H7 (cell line): ENCODE results near the gene NTF3. TPM values are rescaled to one million over a fixed set of nuclear protein-coding genes. Genes with fewer than 3 reads are reported as not detected.
A peak's percentile ranks its signal among the peaks of the same experiment; 100 is the strongest.

Experiments used
- DNase-seq: peaks from one replicate; pipeline ENCODE4 v3.0.0; 2012
- H3K27me3 ChIP-seq: 2 replicates; pipeline ENCODE4 v1.6.0; 2011; ENCODE audit warnings: mild to moderate bottlenecking, low read length; ENCODE audit not compliant: control insufficient read depth, insufficient read depth
- H3K36me3 ChIP-seq: replicated peaks from 2 replicates; pipeline ENCODE4 v1.5.1; 2011; ENCODE audit warnings: low read length; ENCODE audit not compliant: control insufficient read depth, insufficient read depth
- H3K4me3 ChIP-seq: 2 replicates; pipeline ENCODE4 v1.5.1; 2011; ENCODE audit warnings: low read depth, mild to moderate bottlenecking, control low read depth, low read length, moderate library complexity; ENCODE audit not compliant: insufficient read depth
- total RNA-seq: library from RNA; depleted of rRNA; stranded (reverse); fragments of >200 nt; shearing (Covaris generic); gene quantifications from 2 replicates; pipeline ENCODE4 v1.2.3, GENCODE V29; 2014

NTF3 gene
- total RNA-seq, 1 experiment from 2014 or later = 0.90 TPM

DNA sequence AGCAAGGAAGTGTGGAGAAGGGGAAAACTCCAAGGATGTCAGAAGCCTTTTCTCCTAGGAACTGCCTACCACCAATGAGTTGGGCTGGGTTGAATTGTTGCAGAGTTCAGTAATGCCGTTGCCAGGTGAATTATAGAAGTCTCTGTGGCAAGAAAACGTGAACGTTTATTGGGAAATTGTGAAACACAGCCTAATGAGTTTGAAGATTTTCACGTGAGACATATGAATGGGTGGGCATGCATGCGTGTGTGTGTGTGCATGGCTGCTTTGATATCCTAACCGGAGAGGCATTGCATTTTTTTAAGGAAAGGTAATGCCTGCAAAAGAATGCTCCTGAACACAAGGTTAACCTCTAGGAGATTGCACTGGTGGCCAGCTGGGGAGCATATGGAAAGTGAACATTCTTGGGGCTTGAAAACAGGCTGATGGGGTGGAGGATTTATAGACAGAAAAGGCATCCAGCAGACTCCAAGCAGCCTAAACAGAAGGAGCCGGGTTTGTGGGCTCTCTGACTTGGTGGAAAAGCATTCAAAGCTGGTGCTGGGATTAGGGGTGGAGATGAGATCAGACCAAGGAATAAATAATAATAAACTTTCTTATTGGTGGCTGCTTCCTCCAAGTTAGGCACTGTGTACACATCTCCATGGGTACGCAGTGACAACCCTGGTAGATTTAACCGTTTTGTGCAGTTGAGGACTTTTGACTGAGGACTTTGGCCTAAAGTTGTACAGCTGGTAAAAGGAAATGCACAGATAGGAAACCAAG lies 67.8 kb downstream of the NTF3 start:
- H3K36me3 ChIP-seq = no peaks in the 10 kb centered on the region
- H3K4me3 ChIP-seq = no peak overlapping the region
- no peak for DNase-seq
- H3K27me3 ChIP-seq = no peaks in the 10 kb centered on the region

- Histone ChIP-seq H3K4me3 (no peak overlapping the region), H3K27me3 (no peaks in the 10 kb centered on the region), H3K36me3 (no peaks in the 10 kb centered on the region)
- DNase-seq = no peak
Measured at GRCh38 chr12:5500331-5500659, 68.4 kb downstream of the NTF3 start.

DNA sequence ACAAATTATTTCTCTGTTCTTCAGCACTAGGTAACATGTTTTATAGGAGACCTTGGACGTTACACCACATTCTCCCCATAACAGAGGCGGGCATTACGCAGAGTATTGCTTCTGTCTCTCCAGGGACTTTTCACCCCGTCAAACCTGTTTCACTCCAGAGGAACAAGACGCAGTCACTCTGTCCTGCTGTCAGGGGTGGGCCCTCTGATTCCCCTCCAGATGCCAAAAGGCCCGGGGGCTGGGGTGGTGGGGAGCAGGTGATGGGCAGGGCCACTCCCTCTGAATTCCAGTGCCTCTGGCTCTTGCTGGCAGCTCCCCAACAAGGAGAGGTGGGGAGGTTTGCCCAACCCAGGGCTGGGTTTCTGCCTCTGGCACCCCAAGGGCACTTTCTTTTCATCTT lies 71.9 kb downstream of the NTF3 start:
- no peaks in the 10 kb centered on the region for H3K36me3 ChIP-seq
- no peak for DNase-seq
- no peaks in the 10 kb centered on the region for H3K27me3 ChIP-seq
- no peak overlapping the region for H3K4me3 ChIP-seq

DNA sequence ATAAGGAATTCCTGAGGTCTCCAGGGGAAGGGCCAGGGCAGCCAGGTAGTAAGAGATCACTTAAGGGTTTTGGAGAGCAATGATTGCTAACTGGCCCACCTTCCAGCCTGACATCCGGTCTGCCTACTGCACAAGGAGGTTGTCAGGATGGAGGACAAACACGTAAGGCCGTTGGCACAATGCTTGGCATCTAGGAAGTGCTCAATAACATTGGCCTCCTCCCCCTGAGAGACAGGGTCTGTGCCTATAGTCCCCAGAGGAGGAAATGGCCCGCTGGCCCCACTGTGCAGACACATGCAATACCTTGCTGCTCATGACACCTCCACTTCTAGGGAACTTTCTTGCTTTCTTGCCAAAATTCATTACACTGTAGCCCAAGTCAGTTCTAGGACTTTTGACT lies 73.2 kb downstream of the NTF3 start:
- no peak for DNase-seq
- H3K36me3 ChIP-seq = no peaks in the 10 kb centered on the region
- no peaks in the 10 kb centered on the region for H3K27me3 ChIP-seq

DNA sequence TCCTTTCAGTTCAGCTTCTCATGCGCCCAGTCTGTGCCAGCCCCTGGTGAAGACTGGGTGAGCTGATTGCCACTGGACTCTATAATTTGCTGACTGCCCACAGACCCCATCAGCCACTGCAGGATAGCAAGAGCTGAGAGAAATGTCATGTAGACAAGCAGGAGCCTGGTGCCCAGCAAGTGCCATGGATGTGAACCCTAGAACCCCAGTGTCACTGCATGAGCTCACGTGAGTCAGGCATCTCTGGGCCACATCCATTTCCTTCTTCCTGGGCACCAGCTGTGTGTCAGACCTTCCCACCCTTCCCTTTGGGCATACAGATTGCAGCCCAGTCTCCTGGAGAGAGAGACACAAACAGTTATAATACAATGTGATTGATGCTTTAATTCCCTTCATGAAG lies 73.8 kb downstream of the NTF3 start:
- DNase-seq = no peak
- no peaks in the 10 kb centered on the region for H3K36me3 ChIP-seq
- H3K4me3 ChIP-seq = no peak overlapping the region
- H3K27me3 ChIP-seq = no peaks in the 10 kb centered on the region

More for the DNA sequence above, 73.2 kb downstream of the NTF3 start:
- no peak overlapping the region for H3K4me3 ChIP-seq

GRCh38 chr12:5506295-5506694 lies 74.4 kb downstream of the NTF3 start:
- no peak for DNase-seq
- Histone ChIP-seq H3K27me3 (no peaks in the 10 kb centered on the region), H3K36me3 (no peaks in the 10 kb centered on the region), H3K4me3 (no peak overlapping the region)

DNA sequence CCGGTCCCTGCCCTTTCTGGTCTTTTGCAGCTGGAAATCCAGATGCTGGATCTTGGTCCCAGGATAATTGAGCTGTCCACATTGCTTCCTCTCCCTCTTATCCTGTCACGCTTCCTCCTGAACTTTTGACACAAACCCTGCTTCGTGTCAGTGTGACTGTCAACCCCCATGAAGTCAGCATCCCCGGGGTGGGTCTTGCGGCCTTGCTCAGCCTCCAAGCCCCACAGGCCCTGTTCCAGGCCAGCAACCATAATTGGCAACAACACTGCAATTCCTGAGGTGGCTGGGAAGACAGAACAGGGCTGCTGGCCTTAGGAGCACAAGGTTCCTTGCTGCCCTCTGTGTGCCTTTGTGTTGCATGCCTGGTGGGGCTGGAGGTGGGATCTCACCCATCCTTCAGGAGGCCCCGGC lies 74.9 kb downstream of the NTF3 start:
- DNase-seq = no peak
- no peak overlapping the region for H3K4me3 ChIP-seq
- no peaks in the 10 kb centered on the region for H3K27me3 ChIP-seq
- H3K36me3 ChIP-seq = no peaks in the 10 kb centered on the region

DNA sequence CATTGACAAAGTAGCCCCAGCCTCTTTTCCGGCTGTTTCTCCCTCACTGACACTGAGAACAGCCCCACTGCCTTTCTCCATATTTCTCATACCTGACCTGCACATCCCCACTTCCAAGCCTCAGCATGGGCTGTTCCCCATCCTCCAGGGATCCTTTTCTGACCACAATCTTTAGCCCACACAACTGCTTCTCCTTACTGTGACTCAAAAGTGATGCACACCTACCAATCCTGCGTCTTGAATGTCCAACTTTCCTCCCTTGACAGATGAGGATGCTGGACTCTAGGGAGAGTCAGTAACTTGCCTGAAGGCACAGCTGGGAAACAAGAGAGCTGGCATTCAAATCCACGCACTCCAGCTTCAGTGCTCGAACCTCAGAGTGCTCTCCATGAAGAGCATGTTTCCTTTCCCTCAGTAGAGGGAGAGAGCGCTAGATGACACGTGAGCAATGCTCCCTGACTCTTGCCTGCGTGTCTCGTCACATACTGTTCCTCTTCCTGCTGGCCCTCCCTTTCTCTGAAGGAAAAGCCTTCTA lies 75.6 kb downstream of the NTF3 start:
- DNase-seq = no peak
- no peaks in the 10 kb centered on the region for H3K27me3 ChIP-seq

DNA sequence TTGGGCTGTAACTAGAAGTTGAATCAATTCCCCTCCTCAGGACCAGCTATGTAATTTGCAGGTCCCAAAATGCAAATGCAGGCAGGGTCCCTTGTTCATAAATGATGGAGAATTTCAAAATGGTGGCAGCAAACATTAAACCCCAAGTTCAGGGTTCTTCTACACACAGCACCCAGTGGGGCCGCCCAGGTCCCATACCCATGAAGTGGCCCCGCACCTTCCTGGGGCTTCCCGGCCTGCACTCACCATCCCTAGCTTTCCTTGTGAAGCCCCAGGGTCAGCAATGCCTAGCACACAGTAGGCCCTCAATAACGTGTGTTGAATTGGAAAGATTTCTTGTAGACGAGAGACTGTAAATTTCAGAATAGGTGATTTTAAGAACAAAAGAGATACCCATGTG lies 76.0 kb downstream of the NTF3 start:
- no peaks in the 10 kb centered on the region for H3K27me3 ChIP-seq
- H3K4me3 ChIP-seq = no peak overlapping the region
- no peak for DNase-seq
- H3K36me3 ChIP-seq = no peaks in the 10 kb centered on the region

More for the DNA sequence above, 75.6 kb downstream of the NTF3 start:
- no peak overlapping the region for H3K4me3 ChIP-seq
- no peaks in the 10 kb centered on the region for H3K36me3 ChIP-seq

DNA sequence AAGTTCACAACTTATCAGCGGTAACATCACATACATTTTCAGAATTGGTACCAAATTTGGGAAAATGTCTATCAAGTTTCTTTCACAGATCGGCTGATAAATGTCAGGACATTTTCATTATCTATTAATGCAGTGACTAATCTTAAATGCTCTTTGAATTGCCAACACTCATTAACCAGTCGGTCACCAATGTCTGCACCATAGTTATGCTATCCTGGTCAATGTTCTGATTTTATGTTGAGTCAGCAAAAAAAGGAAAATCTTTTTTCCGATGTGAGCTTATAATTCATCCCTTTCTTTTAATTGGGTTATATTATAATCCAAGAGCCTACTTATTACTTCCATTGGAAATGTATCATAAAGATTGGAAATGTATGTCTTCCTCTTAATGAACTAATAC lies 77.2 kb downstream of the NTF3 start:
- H3K36me3 ChIP-seq = no peaks in the 10 kb centered on the region
- no peak overlapping the region for H3K4me3 ChIP-seq
- DNase-seq = no peak
- H3K27me3 ChIP-seq = no peaks in the 10 kb centered on the region

- no peak for DNase-seq
Measured at GRCh38 chr12:5509557-5509956, 77.6 kb downstream of the NTF3 start.

GRCh38 chr12:5510251-5510805 lies 78.4 kb downstream of the NTF3 start:
- no peak overlapping the region for H3K4me3 ChIP-seq
- DNase-seq = no peak
- no peaks in the 10 kb centered on the region for H3K27me3 ChIP-seq
- H3K36me3 ChIP-seq = no peaks in the 10 kb centered on the region

More at GRCh38 chr12:5509557-5509956, 77.6 kb downstream of the NTF3 start:
- Histone ChIP-seq H3K27me3 (no peaks in the 10 kb centered on the region), H3K36me3 (no peaks in the 10 kb centered on the region), H3K4me3 (no peak overlapping the region)

- Histone ChIP-seq H3K36me3 (no peaks in the 10 kb centered on the region), H3K4me3 (no peak overlapping the region), H3K27me3 (no peaks in the 10 kb centered on the region)
- DNase-seq = no peak
Measured at GRCh38 chr12:5511256-5511643, 79.3 kb downstream of the NTF3 start.

GRCh38 chr12:5511644-5512600 lies 80.0 kb downstream of the NTF3 start:
- H3K36me3 ChIP-seq = no peaks in the 10 kb centered on the region
- peak; percentile 85 for DNase-seq
- H3K4me3 ChIP-seq = no peak overlapping the region
- H3K27me3 ChIP-seq = no peaks in the 10 kb centered on the region

GRCh38 chr12:5512601-5512970 lies 80.7 kb downstream of the NTF3 start:
- DNase-seq = no peak
- H3K36me3 ChIP-seq = no peaks in the 10 kb centered on the region
- no peak overlapping the region for H3K4me3 ChIP-seq
- no peaks in the 10 kb centered on the region for H3K27me3 ChIP-seq
